ENCODE measurements around the gene COQ5. TPM values are rescaled to one million over a fixed set of nuclear protein-coding genes. Genes with fewer than 3 reads are reported as not detected.

Gene COQ5
- total RNA-seq, 2 experiments from 2014 or later: 34.4 to 35.5 TPM

GRCh38 chr12:120479458-120479857 lies 49.5 kb downstream of the COQ5 start:
- Mint-ChIP-seq H3K27ac (no peak overlapping the region), H3K27me3 (no peaks in the 10 kb centered on the region), H3K4me1 (ENCODE audit: low read depth) (peaks cover 13% of the 10 kb centered on the region), H3K4me3 (no peak overlapping the region), H3K9me3 (no peaks in the 10 kb centered on the region), H3K36me3 (ENCODE audit: low read depth) (peaks cover 2% of the 10 kb centered on the region)
- ChIA-PET CTCF (no interaction called here), POLR2A (interaction anchor here (0.9 to 3.4 kb wide), 3 partner anchors 10 to 17 kb away, joined by 3 to 19 read pairs (median 3); partner anchors contain the start of gene SRSF9)
- ATAC-seq (no peak), DNase-seq (no peak)
- TF ChIP-seq, protein P1, sequence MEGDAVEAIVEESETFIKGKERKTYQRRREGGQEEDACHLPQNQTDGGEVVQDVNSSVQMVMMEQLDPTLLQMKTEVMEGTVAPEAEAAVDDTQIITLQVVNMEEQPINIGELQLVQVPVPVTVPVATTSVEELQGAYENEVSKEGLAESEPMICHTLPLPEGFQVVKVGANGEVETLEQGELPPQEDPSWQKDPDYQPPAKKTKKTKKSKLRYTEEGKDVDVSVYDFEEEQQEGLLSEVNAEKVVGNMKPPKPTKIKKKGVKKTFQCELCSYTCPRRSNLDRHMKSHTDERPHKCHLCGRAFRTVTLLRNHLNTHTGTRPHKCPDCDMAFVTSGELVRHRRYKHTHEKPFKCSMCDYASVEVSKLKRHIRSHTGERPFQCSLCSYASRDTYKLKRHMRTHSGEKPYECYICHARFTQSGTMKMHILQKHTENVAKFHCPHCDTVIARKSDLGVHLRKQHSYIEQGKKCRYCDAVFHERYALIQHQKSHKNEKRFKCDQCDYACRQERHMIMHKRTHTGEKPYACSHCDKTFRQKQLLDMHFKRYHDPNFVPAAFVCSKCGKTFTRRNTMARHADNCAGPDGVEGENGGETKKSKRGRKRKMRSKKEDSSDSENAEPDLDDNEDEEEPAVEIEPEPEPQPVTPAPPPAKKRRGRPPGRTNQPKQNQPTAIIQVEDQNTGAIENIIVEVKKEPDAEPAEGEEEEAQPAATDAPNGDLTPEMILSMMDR (IDR thresholded peaks at IDR 0.05): no peak
- intact Hi-C loops (cut with micrococcal nuclease): no loop called here

DNA sequence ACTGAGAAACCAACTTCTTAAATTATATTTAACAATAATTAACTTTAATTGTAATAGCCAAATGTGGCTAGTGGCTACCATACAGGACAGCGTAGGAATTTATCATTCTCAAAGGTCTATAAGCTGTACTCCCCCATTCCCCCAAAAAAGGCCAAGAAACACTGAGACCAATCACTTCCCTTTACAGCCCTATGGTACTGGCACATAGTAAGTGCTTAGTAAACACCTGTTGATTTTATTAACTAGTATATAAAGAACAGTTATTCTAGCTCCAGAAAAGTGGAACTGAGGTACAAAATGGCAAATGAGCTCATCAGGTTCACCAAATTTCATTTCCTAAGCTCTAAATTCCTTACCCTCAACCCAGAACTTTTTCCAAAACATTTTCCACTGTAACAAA lies 53.3 kb downstream of the COQ5 start:
- Mint-ChIP-seq H3K9me3 (no peaks in the 10 kb centered on the region), H3K4me1 (ENCODE audit: low read depth) (peaks cover 17% of the 10 kb centered on the region), H3K4me3 (no peak overlapping the region), H3K36me3 (ENCODE audit: low read depth) (no peaks in the 10 kb centered on the region), H3K27ac (no peak overlapping the region), H3K27me3 (no peaks in the 10 kb centered on the region)
- no peak for ATAC-seq
- POLR2A ChIA-PET: interaction anchor here (1.4 kb wide), 1 partner anchor 30 kb away, joined by 4 read pairs; the partner anchor contains the start of genes GATC and TRIAP1
- DNase-seq: no peak
- TF ChIP-seq, protein P1 (IDR thresholded peaks at IDR 0.05): no peak
- CTCF ChIA-PET: interaction anchor here (1.0 to 1.7 kb wide), 4 partner anchors 9 to 171 kb away, joined by 3 to 9 read pairs (median 4); no protein-coding TSS in a partner anchor
- intact Hi-C loops (cut with micrococcal nuclease): no loop called here

DNA sequence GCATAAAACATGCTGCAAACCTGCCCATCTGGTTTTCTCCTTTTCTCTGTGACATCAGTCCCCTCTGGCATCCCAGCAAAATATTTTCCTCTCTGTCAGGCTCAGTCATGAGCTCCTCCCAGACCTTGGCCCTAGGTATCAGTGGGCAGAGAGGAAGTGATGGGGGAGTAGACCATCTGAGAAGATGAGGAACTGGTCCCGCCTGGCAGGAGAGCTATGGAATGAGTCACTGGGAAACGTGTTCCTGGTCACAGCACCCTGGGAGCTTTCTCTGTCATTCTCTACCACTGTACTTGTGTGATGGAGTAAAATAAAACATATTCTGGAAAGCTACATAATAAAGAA lies 54.4 kb downstream of the COQ5 start:
- Mint-ChIP-seq H3K27ac (no peak overlapping the region), H3K27me3 (no peaks in the 10 kb centered on the region), H3K36me3 (ENCODE audit: low read depth) (no peaks in the 10 kb centered on the region), H3K4me3 (no peak overlapping the region), H3K4me1 (ENCODE audit: low read depth) (peaks cover 14% of the 10 kb centered on the region), H3K9me3 (no peaks in the 10 kb centered on the region)
- intact Hi-C loops (cut with micrococcal nuclease): no loop called here
- no peak for DNase-seq
- ChIA-PET CTCF (interaction anchor here (0.8 to 1.7 kb wide), 5 partner anchors 8 to 40 kb away, joined by 3 to 9 read pairs (median 3); no protein-coding TSS in a partner anchor), POLR2A (interaction anchor here (0.7 to 1.3 kb wide), 4 partner anchors 8 to 21 kb away, joined by 3 to 4 read pairs (median 3); partner anchors contain the start of gene DYNLL1)
- TF ChIP-seq, protein P1 (IDR thresholded peaks at IDR 0.05): no peak
- ATAC-seq: no peak

GRCh38 chr12:120473807-120474615 lies 54.9 kb downstream of the COQ5 start:
- TF ChIP-seq, protein P1 (IDR thresholded peaks at IDR 0.05): no peak
- no peaks in the 10 kb centered on the region for H3K36me3 Mint-ChIP-seq (ENCODE audit: low read depth)

DNA sequence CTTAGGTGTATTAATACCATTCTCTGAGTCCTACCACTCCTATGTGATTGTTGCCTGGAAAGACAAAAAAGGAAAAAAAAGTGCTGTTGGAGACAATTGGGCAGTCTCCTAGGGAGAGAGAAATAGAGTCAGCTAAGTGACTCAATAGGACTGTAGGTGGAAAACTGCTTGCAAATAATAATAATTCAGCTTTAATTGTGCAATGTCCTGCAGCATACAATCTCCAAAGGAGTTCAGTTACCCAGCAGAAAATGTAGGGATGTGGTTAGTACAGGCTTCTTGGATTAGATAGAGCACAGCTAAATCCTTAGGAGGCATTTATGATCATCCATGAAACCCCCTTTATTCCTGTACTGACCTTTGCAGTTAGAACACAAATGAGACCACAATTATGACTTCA lies 56.4 kb downstream of the COQ5 start:
- DNase-seq (no peak), ATAC-seq (no peak)
- Mint-ChIP-seq H3K4me1 (ENCODE audit: low read depth) (peaks cover 20% of the 10 kb centered on the region), H3K27me3 (no peaks in the 10 kb centered on the region), H3K4me3 (no peak overlapping the region), H3K9me3 (no peaks in the 10 kb centered on the region), H3K36me3 (ENCODE audit: low read depth) (peaks cover 8% of the 10 kb centered on the region), H3K27ac (no peak overlapping the region)
- TF ChIP-seq, protein P1 (IDR thresholded peaks at IDR 0.05): no peak
- POLR2A ChIA-PET: interaction anchor here (0.7 to 1.7 kb wide), 2 partner anchors 9 to 281 kb away, joined by 4 read pairs; no protein-coding TSS in a partner anchor
- CTCF ChIA-PET: interaction anchor here (0.6 to 1.2 kb wide), 5 partner anchors 10 to 180 kb away, joined by 3 to 4 read pairs (median 3); no protein-coding TSS in a partner anchor
- intact Hi-C loops (cut with micrococcal nuclease): no loop called here

More at GRCh38 chr12:120473807-120474615, 54.9 kb downstream of the COQ5 start:
- Mint-ChIP-seq H3K27me3 (no peaks in the 10 kb centered on the region), H3K4me1 (ENCODE audit: low read depth) (peaks cover 14% of the 10 kb centered on the region), H3K4me3 (no peak overlapping the region), H3K27ac (no peak overlapping the region), H3K9me3 (no peaks in the 10 kb centered on the region)
- intact Hi-C loops (cut with micrococcal nuclease): no loop called here
- CTCF ChIA-PET: interaction anchor here (1.0 to 1.7 kb wide), 3 partner anchors 7 to 41 kb away, joined by 3 to 9 read pairs (median 3); no protein-coding TSS in a partner anchor
- ATAC-seq (no peak), DNase-seq (no peak)
- POLR2A ChIA-PET: interaction anchor here (0.7 to 1.3 kb wide), 3 partner anchors 8 to 22 kb away, joined by 3 to 4 read pairs (median 3); partner anchors contain the start of gene DYNLL1

Measured in activated CD8-positive, alpha-beta T cell treated with anti-CD3 and anti-CD28 coated beads for 36 hours (primary cell).